Measurements from ENCODE around the gene DNMT1.

- TF ChIP-seq CTCF (IDR thresholded peaks at IDR 0.05) (no peak), POLR2A (IDR thresholded peaks at IDR 0.05; ENCODE audit: low read depth) (no peak), EP300 (IDR thresholded peaks at IDR 0.05) (no peak), POLR2AphosphoS5 (IDR thresholded peaks at IDR 0.05) (no peak)
These were observed 33.6 kb upstream of the DNMT1 start for GRCh38 chr19:10228393-10228792.
